Measurements from ENCODE around the gene MTRF1L.
A peak's percentile ranks its signal among the peaks of the same experiment; 100 is the strongest.

Gene MTRF1L

GRCh38 chr6:153002613-153003365, at the start of gene MTRF1L:
Gene MTRF1L (minus strand): TSS chr6:153002709. CDS start chr6:153002685, 24 bp downstream.
- DNase-seq (ENCODE audit: low read depth in 2 of 2), result peak; percentile 46 to 70

- DNase-seq (ENCODE audit: low read depth in 2 of 2), result no peak
These were observed 49.3 kb upstream of the MTRF1L start for GRCh38 chr6:153051801-153052200.

GRCh38 chr6:153048631-153049030, 46.1 kb upstream of the MTRF1L start:
- DNase-seq (ENCODE audit: low read depth in 2 of 2), result no peak

GRCh38 chr6:153047386-153047785, 44.9 kb upstream of the MTRF1L start:
- DNase-seq (ENCODE audit: low read depth in 2 of 2), result no peak

- no peak for DNase-seq (ENCODE audit: low read depth in 2 of 2)
These were observed 42.8 kb upstream of the MTRF1L start for GRCh38 chr6:153045271-153045670.

- no peak for DNase-seq (ENCODE audit: low read depth in 2 of 2)
These were observed 41.8 kb upstream of the MTRF1L start for GRCh38 chr6:153044295-153044694.

- DNase-seq (ENCODE audit: low read depth in 2 of 2), result no peak
These were observed 41.2 kb upstream of the MTRF1L start for GRCh38 chr6:153043719-153044118.

- DNase-seq (ENCODE audit: low read depth in 2 of 2), result no peak
These were observed 36.0 kb upstream of the MTRF1L start for GRCh38 chr6:153038378-153039057.

- no peak for DNase-seq (ENCODE audit: low read depth in 2 of 2)
These were observed 31.6 kb upstream of the MTRF1L start for GRCh38 chr6:153034139-153034538.

GRCh38 chr6:153032255-153032882, 29.9 kb upstream of the MTRF1L start:
- DNase-seq (ENCODE audit: low read depth in 2 of 2), result no peak

- no peak for DNase-seq (ENCODE audit: low read depth in 2 of 2)
These were observed 28.9 kb upstream of the MTRF1L start for GRCh38 chr6:153031335-153031955.

GRCh38 chr6:153028963-153029362, 26.5 kb upstream of the MTRF1L start:
- DNase-seq (ENCODE audit: low read depth in 2 of 2), result no peak

- DNase-seq (ENCODE audit: low read depth in 2 of 2), result no peak
These were observed 25.8 kb upstream of the MTRF1L start for GRCh38 chr6:153028286-153028685.

GRCh38 chr6:153027480-153027879, 25.0 kb upstream of the MTRF1L start:
- DNase-seq (ENCODE audit: low read depth in 2 of 2), result no peak

GRCh38 chr6:153024709-153025017, 22.2 kb upstream of the MTRF1L start:
- DNase-seq (ENCODE audit: low read depth in 2 of 2), result no peak

- no peak for DNase-seq (ENCODE audit: low read depth in 2 of 2)
These were observed 21.6 kb upstream of the MTRF1L start for GRCh38 chr6:153023977-153024708.

GRCh38 chr6:153018355-153018754, 15.8 kb upstream of the MTRF1L start:
- DNase-seq (ENCODE audit: low read depth in 2 of 2), result no peak

GRCh38 chr6:153016846-153017245, 14.3 kb upstream of the MTRF1L start:
- DNase-seq (ENCODE audit: low read depth in 2 of 2), result no peak

GRCh38 chr6:153015094-153015640, 12.7 kb upstream of the MTRF1L start:
- no peak for DNase-seq (ENCODE audit: low read depth in 2 of 2)

GRCh38 chr6:153013438-153013837, 10.9 kb upstream of the MTRF1L start:
- no peak for DNase-seq (ENCODE audit: low read depth in 2 of 2)

GRCh38 chr6:153012856-153013255, 10.3 kb upstream of the MTRF1L start:
- DNase-seq (ENCODE audit: low read depth in 2 of 2), result no peak

GRCh38 chr6:153003366-153003690, 819 bp upstream of the MTRF1L start:
- DNase-seq (ENCODE audit: low read depth in 2 of 2), result no peak

Data from stimulated activated CD4-positive, alpha-beta T cell treated with anti-CD3 and anti-CD28 coated beads, Interleukin-1b, Interleukin-23, amount 100 ng/mL, for 1 hour (primary cell).